Stimulated activated CD8-positive, alpha-beta memory T cell treated with anti-CD3 and anti-CD28 coated beads, Interleukin-4, amount 100 ng/mL, for 1 hour (primary cell): Measurements from ENCODE around the gene NALF2.

Experiments used
- DNase-seq, 2 donors: peaks; one replicate each; pipeline ENCODE4 v3.0.0-alpha.2; 2020; ENCODE audit warnings: low read depth in 2 of 2, low spot score in 1 of 2

NALF2 gene

DNA sequence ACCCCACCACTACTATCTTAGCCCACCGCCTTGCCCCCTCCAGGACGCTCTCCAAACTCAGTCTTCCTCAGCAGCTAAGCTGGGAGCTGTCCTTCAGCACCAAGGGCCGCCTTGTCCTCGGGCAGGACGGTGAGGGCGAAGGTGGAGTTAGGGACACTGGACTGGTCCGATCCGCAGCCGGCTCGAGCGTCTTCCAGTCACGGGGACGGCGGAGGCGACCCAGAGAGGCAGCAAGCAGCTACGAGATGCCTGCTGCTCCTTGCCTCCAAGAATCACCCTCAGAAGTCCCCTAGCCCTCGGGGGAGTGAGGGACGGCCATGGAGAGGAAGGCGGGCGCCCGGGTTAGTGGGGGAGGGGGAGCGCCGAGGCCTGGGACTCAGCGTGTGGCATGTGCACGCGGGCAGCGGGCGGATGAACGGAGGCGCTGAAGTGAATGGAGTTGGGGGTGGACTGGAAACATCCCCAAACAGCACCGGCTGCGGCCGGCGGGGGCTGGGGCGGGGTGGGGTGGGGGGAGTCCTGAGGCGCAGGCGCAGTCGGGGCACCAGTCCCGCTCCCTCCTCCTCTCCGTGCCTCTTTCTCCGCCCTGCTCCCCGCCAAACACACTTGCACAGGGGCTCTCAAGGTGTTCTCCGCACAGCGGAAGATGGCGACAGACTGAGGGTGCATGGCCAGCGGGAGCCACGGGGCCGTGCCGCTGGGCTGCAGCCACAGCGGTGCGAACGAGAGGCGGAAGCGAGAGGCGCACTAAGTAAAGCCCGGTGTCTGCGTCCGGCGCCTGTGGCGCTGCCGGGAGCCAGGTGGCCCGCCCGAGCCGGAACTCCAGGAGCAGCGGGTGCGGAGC, at the start of gene NALF2:
TSS of gene NALF2 (plus strand) at position 545 of the 844 bp plus-strand sequence. CDS start 957 bp downstream, outside the sequence.
- no peak for DNase-seq

- no peak for DNase-seq
These were observed 46.4 kb upstream of the NALF2 start for GRCh38 chrX:69457756-69458155.

- DNase-seq, result no peak
These were observed 37.6 kb upstream of the NALF2 start for GRCh38 chrX:69466546-69466945.

DNA sequence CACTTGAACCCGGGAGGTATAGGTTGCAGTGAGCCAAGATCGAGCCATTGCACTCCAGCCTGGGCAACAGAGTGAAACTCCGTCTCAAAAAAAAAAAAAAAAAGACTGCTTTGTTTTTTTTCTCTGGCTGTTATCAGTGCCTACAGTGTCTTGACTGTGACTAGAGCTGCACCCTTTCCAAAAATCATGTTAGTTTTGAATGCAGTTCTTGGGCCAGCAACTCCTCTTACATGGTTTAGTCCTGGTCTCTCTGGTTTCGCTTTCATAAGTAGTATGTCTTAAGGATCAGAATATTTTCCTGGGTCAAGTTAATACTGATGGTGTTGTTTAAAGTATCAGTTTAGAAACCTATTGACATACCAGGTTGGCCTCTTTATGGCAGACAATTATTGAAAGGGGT, 34.2 kb upstream of the NALF2 start:
- DNase-seq, result no peak

GRCh38 chrX:69489625-69490024, 14.5 kb upstream of the NALF2 start:
- no peak for DNase-seq

- no peak for DNase-seq
These were observed 10.9 kb upstream of the NALF2 start for GRCh38 chrX:69493193-69493592.

GRCh38 chrX:69493766-69494165, 10.4 kb upstream of the NALF2 start:
- DNase-seq, result no peak

DNA sequence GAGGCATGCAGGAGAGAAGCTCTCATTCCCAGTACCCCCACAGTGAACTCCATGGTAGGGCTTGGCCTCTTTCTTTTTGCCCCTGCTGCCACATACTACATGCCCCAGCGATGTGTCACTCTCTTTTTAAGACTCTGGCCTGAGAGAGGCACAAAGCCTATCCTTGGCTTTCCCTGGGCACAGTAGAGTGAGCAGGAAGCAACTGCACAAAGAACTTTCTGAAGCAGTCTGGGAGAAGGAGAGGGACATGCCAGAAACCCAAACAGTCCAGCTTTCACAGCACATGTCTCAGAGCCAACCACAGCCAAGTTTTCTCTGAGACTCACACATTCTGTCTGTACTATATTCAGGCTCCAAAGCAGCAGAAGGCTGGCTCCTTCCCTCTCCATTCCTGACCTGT, 7.9 kb upstream of the NALF2 start:
- no peak for DNase-seq

- no peak for DNase-seq
These were observed 2.7 kb upstream of the NALF2 start for GRCh38 chrX:69501429-69501828.

DNA sequence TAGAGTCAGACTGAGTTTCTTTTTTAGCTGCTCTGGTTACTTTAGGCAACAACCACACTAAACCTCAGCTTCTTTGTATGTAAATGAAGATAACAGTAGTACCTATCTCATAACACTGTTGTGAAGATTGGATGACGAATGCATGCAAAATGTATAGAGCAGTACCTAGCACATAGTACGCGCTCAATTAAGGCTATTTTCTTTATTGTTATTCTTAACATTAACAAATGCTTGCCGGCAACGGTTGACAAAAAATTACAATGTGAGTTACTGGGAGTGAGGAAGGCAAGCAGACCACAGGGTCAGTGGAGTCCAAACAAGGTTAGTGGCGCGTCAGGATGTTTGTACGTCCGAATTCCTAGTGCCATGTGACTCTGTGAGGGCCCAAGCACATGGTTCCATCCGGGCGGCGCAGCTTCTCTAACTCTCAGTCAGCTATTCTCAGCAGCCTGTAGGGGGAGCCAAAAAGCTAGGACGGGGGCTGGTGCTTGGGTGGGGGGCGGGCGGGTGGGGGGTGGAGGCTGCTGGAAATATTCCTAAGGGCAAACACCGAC, 821 bp upstream of the NALF2 start:
- no peak for DNase-seq

- no peak for DNase-seq
These were observed 793 bp downstream of the NALF2 start for GRCh38 chrX:69504626-69505612.

DNA sequence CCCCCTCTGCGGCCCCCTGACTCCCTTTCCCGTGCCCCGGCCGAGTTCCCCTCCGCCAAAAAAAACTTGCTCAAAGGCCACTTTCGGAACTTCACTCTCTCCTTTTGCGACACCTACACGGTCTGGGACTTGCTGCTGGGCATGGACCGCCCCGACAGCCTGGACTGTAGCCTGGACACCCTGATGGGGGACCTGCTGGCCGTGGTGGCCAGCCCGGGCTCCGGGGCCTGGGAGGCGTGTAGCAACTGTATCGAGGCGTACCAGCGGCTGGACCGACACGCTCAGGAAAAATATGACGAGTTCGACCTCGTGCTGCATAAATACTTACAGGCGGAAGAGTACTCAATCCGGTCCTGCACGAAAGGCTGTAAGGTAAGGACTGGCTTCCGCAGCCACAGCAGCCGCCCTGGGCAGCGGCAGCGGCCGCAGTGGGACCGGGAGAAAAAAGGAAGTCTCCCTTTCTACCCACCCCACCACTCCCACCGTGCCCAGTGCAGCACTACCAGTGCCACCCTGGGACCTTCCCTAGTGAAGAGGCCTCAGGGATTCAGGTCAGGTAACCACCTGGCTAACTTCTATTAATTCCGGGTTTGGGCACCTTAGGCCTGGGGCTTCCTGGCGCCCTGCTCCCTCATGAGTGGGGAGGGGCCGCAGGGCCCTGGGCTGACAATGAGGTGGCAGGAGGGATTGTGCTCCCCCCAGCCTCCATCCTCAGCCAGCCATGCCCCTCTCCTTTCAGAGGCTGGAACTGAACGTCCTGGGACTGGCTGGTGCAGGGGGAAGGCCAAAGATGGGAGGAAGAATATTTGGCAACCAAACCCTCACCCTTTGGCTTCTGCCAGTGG, 1.9 kb downstream of the NALF2 start:
- no peak for DNase-seq

GRCh38 chrX:69506617-69507499, 2.7 kb downstream of the NALF2 start:
- DNase-seq, result no peak

DNA sequence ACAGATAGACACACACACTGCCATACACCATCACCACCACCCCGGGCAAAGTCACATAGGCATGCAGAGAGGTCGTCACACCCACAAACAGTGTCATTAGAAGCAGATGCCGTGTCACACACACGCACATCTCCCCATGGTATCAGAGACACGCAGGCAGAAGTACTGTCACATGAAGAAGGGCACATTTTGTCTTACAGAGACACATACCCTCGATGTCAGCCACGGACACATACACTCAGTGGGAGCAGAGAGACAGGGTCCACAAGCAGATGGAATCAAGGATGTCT, 3.3 kb downstream of the NALF2 start:
- DNase-seq, result no peak

DNA sequence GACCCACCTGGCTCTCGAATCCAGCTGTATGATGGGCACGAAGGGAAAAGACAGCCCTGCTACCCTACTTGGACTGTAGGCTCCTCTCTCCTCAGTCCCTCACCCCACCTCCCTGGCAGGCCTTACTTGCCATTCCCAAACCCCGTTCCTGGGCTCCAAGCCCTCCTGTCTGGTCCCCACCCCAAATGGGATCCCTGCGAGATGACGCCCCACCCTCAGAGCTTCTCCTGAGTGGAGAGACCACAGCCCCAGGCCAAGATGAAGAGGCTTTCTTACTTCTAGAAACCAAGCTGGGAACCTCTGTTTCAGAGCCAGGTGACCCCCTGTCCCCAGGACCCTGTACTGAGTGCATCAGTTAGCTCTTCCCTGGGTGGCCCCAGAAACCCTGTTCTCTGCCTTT, 4.5 kb downstream of the NALF2 start:
- DNase-seq, result no peak

GRCh38 chrX:69510137-69510715, 6.1 kb downstream of the NALF2 start:
- no peak for DNase-seq

GRCh38 chrX:69510914-69511513, 6.9 kb downstream of the NALF2 start:
- no peak for DNase-seq

- no peak for DNase-seq
These were observed 17.9 kb downstream of the NALF2 start for GRCh38 chrX:69522052-69522451.

DNA sequence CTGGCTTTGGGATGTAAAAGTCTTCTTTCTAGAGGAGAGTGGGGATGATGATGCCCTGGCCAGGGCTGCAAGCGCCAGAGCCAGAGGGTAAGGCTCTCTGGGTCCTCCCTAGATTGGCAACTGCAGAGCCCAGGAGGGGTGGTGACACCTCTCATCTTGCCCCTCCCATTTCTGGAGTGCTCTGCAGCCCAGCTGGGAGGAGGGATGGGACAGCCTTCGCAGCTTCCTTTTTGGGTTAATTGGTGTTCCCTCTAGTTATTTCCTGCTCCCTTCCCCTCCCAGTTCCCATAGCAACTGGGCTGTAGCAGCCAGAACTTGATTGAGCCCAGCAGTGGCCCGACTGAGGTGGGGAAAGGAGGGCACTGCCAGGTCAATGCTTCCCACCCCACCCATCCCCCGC, 19.2 kb downstream of the NALF2 start:
- no peak for DNase-seq
